ENCODE measurements around the gene TRPV2. TPM values are rescaled to one million over a fixed set of nuclear protein-coding genes. Genes with fewer than 3 reads are reported as not detected.

The TRPV2 gene
- total and polyA plus RNA-seq, 10 of the 15 experiments (the other 5 are each of a cell fraction or from before 2014, with no cell fraction given), result 8.9 to 94.4 (median 54.1) TPM

- H4K20me1 ChIP-seq (ENCODE audit: control insufficient read depth, insufficient read depth), result no peaks in the 10 kb centered on the region
- FAIRE-seq (no peak), ATAC-seq (no peak), DNase-seq (ENCODE audit: low read depth, low spot score) (no peak)
- no peaks in the 10 kb centered on the region for H3K4me1 ChIP-seq (ENCODE audit: control insufficient read depth, insufficient read depth, low read length)
- H2AFZ ChIP-seq (ENCODE audit: control insufficient read depth, low read depth, low read length), result no peak overlapping the region
- no peak overlapping the region for H3K9ac ChIP-seq (ENCODE audit: control insufficient read depth, insufficient read depth, low read length)
- in situ Hi-C loops (cut with MboI) (no loop called here), intact Hi-C loops (cut with micrococcal nuclease; ENCODE audit: unreplicated experiment) (no loop called here)
- H3K27me3 ChIP-seq (replicated peaks in 1 of 2; ENCODE audit: control insufficient read depth in 2 of 2, insufficient read depth in 2 of 2, low read length in 1 of 2), result no peaks in the 10 kb centered on the region
- no peak for TF ChIP-seq BACH1 (IDR thresholded peaks at IDR 0.05; ENCODE audit: borderline replicate concordance)
- no peak for TF ChIP-seq TCF3 (IDR thresholded peaks at IDR 0.05; ENCODE audit: borderline replicate concordance, insufficient read depth, low read depth, low read length)
- TF ChIP-seq DPF2 (IDR thresholded peaks at IDR 0.05), result no peak
- TF ChIP-seq JUNB (IDR thresholded peaks at IDR 0.05), result no peak
- TF ChIP-seq MEF2A (IDR thresholded peaks at IDR 0.05; ENCODE audit: insufficient read depth, low read depth, low read length), result no peak
- H3K79me2 ChIP-seq (ENCODE audit: control insufficient read depth, insufficient read depth, low read length), result no peaks in the 10 kb centered on the region
- POLR2A ChIA-PET, result no interaction called here
- no peaks in the 10 kb centered on the region for H3K9me3 ChIP-seq (replicated peaks; ENCODE audit: control insufficient read depth, insufficient read depth, low read length)
- WGBS (ENCODE audit: insufficient coverage, insufficient replicate concordance, low lambda C conversion rate, missing lambda C conversion rate), result 88% methylated on average over 17 of the region's 17 CpGs
- H3K36me3 ChIP-seq (ENCODE audit: control insufficient read depth in 2 of 2, insufficient read depth in 2 of 2, low read length in 1 of 2), result no peaks in the 10 kb centered on the region; a peak in 1 of 4 replicates
- CTCF ChIA-PET, result interaction anchor here (0.9 to 1.0 kb wide), 2 partner anchors 8 to 48 kb away, joined by 3 read pairs; no protein-coding TSS in a partner anchor
- no peak overlapping the region for H3K4me3 ChIP-seq
- SMC1A ChIA-PET (ENCODE audit: uncharacterized antibody, unreplicated experiment), result no interaction called here
- no peak overlapping the region for H3K4me2 ChIP-seq (ENCODE audit: control insufficient read depth, insufficient read depth)
- RAD21 ChIA-PET (ENCODE audit: unreplicated experiment), result interaction anchor here (0.6 kb wide), 1 partner anchor 16 kb away, joined by 3 read pairs; no protein-coding TSS in a partner anchor
- no TSS peak for BruUV-seq (replicated peaks)
- H3K27ac ChIP-seq (ENCODE audit: control insufficient read depth, insufficient read depth), result no peak overlapping the region
Measured at GRCh38 chr17:16460796-16461605, 45.6 kb downstream of the TRPV2 start.

GRCh38 chr17:16461606-16461866, 46.2 kb downstream of the TRPV2 start:
- Histone ChIP-seq H3K36me3 (ENCODE audit: control insufficient read depth in 2 of 2, insufficient read depth in 2 of 2, low read length in 1 of 2) (no peaks in the 10 kb centered on the region; a peak in 1 of 4 replicates), H3K79me2 (ENCODE audit: control insufficient read depth, insufficient read depth, low read length) (no peaks in the 10 kb centered on the region), H3K9ac (ENCODE audit: control insufficient read depth, insufficient read depth, low read length) (no peak overlapping the region), H3K4me3 (no peak overlapping the region), H3K27ac (ENCODE audit: control insufficient read depth, insufficient read depth) (no peak overlapping the region), H3K9me3 (replicated peaks; ENCODE audit: control insufficient read depth, insufficient read depth, low read length) (no peaks in the 10 kb centered on the region), H4K20me1 (ENCODE audit: control insufficient read depth, insufficient read depth) (no peaks in the 10 kb centered on the region), H3K4me2 (ENCODE audit: control insufficient read depth, insufficient read depth) (no peak overlapping the region), H3K4me1 (ENCODE audit: control insufficient read depth, insufficient read depth, low read length) (no peaks in the 10 kb centered on the region), H2AFZ (ENCODE audit: control insufficient read depth, low read depth, low read length) (no peak overlapping the region), H3K27me3 (replicated peaks in 1 of 2; ENCODE audit: control insufficient read depth in 2 of 2, insufficient read depth in 2 of 2, low read length in 1 of 2) (no peaks in the 10 kb centered on the region)
- no TSS peak for BruUV-seq (replicated peaks)
- POLR2A ChIA-PET, result no interaction called here
- FAIRE-seq, result no peak
- 98% methylated on average over 3 of the region's 3 CpGs for WGBS (ENCODE audit: insufficient coverage, insufficient replicate concordance, low lambda C conversion rate, missing lambda C conversion rate)
- SMC1A ChIA-PET (ENCODE audit: uncharacterized antibody, unreplicated experiment), result no interaction called here
- RAD21 ChIA-PET (ENCODE audit: unreplicated experiment), result interaction anchor here (0.6 kb wide), 1 partner anchor 17 kb away, joined by 3 read pairs; no protein-coding TSS in a partner anchor
- CTCF ChIA-PET, result interaction anchor here (0.9 to 1.0 kb wide), 2 partner anchors 9 to 48 kb away, joined by 3 read pairs; no protein-coding TSS in a partner anchor
- no peak for TF ChIP-seq CHD4 (IDR thresholded peaks at IDR 0.05)
- no peak for ATAC-seq
- intact Hi-C loops (cut with micrococcal nuclease; ENCODE audit: unreplicated experiment) (no loop called here), in situ Hi-C loops (cut with MboI) (no loop called here)
- DNase-seq (ENCODE audit: low read depth, low spot score), result no peak

Measured in GM12878 (cell line).